C4-2B (cell line): ENCODE results near the gene SERINC5.

Experiments used
- CTCF ChIP-seq: fragments of 450-650 bp; conservative IDR thresholded peaks from 2 replicates; pipeline ENCODE4 v1.5.1; 2017; ENCODE audit warnings: mild to moderate bottlenecking
- ZFX ChIP-seq: fragments of 450-650 bp; IDR thresholded peaks from 2 replicates; pipeline ENCODE4 v1.6.1; 2017

GRCh38 chr5:80082281-80082680 is 173.6 kb downstream of the SERINC5 start:
- no peak for TF ChIP-seq CTCF
- no peak for TF ChIP-seq ZFX
